ENCODE data around the gene RAB34. TPM values are rescaled to one million over a fixed set of nuclear protein-coding genes. Genes with fewer than 3 reads are reported as not detected.
"Not testable (repeated sequence)": the region's sequence is repeated elsewhere in the genome, so short reads cannot be mapped to it uniquely, and the experiment has no call there.

Gene RAB34
- total RNA-seq, 2 donors from 2014 or later, result 4.1 to 22.4 TPM

DNA sequence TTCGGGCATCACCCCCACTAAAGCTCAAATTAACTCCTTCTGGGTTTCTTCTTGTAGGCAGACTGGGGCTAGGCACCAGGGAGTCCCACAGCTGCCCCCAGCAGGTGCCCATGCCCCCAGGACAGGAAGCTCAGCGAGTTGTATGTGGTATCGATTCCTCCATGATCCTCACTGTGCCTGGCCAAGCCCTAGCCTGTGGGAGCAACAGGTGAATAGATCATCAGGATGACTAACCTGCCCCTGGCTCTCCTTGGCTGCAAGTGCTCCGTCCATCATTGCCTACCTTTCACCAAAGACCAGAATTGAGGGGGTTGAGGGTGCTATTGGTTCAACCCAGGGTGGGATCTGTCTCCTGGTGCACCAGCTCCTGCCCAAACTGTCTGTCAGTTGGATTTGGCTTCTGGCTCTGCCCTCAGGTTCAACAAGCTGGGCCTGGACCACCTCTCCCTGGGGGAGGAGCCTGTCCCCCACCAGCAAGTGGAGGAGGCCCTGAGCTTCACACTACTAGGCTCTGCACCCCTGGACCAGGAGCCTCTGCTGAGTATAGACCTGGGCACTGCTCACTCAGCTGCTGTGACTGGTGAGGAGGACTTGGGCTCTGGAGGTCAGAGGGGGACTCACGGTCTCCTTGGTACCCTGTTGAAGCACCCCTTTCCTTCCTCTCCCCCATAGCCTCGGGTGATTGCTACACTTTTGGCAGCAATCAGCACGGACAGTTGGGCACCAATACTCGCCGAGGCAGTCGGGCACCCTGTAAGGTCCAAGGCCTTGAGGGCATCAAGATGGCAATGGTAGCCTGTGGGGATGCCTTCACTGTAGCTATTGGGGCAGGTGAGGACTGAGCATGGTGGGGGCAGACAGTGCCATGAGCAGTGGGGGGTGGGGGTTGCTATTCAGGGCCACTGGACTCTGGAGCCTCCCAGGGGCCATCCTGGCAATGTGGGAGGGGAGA lies 23.0 kb upstream of the RAB34 start:
- Mint-ChIP-seq H3K4me1 (peaks cover 12% of the 10 kb centered on the region), H3K9me3 (no peaks in the 10 kb centered on the region), H3K4me3 (no peak overlapping the region), H3K36me3 (ENCODE audit: low read depth) (peaks cover 14% of the 10 kb centered on the region), H3K27ac (no peak overlapping the region), H3K27me3 (no peaks in the 10 kb centered on the region)
- no peak for ATAC-seq (replicated peaks)

DNA sequence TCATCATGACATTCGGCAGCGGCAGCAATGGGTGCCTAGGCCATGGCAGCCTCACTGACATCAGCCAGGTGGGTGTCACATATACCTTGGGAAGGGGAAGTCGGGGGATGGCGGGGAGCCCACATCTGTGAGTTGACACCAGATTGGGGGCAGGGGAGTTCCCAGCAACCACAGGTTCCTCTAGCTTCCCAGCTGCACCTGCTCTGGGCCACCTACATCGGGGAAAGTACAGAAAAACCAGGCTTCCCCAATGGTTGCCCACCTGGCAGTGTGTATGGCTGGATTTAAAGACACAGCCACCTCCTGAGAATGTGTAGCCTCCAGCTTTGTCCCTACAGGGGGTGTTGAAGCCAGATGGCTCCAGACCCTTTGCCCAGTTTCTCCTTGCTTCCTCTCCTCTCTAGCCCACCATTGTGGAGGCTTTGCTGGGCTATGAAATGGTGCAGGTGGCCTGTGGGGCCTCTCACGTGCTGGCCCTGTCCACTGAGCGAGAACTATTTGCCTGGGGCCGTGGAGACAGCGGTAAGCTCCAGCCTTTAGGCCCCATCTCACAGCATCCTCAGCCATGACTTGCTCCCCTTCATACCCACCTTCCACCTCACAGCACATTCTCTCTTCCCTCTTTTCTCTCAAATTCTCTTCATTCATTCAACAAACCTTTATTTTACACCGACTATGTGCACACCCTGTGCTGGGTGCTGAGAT lies 21.2 kb upstream of the RAB34 start:
- ATAC-seq (replicated peaks), result peak; percentile 54
- Mint-ChIP-seq H3K36me3 (ENCODE audit: low read depth) (peaks cover 8% of the 10 kb centered on the region), H3K4me1 (peaks cover 12% of the 10 kb centered on the region), H3K4me3 (peak overlapping the region; percentile 60), H3K27me3 (no peaks in the 10 kb centered on the region), H3K9me3 (no peaks in the 10 kb centered on the region), H3K27ac (peak overlapping the region; percentile 66)

DNA sequence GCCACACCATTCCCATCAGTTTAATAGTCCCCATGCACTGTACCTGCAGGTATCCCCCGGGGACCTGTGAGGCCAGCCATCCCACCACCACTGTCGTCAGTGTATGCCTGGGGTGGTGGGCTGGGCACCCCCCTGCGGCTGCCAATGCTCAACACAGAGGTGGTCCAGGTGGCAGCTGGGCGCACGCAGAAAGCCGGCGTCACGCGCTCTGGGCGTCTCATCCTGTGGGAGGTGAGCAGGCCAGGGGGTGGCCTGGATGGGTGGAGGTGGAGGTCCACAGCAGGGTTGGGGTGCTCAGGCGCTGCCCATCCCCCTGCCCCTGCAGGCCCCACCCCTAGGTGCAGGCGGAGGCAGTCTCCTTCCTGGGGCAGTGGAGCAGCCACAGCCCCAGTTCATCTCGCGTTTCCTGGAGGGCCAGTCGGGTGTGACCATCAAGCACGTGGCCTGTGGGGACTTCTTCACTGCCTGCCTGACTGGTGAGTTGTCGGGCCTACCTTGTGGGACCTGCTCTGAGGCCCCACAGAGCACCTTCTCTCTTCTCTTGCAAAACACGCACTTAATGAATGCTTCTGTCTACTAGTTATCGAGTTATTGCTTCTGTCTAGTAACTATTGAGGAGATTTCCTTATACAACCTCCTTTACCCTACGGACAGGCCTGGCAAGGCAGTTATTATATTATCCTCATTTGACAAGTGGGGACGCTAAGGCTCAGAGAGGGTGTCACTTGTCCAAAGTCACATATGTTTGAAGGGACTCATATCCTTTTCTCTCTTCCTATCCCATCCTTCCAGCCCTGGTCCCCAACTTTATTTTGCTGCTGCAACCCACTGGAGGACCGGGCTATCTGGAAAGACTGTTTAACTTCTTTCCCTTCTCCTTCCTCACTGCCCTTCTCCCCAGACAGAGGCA lies 20.4 kb upstream of the RAB34 start:
- peak; percentile 25 for ATAC-seq (replicated peaks)

DNA sequence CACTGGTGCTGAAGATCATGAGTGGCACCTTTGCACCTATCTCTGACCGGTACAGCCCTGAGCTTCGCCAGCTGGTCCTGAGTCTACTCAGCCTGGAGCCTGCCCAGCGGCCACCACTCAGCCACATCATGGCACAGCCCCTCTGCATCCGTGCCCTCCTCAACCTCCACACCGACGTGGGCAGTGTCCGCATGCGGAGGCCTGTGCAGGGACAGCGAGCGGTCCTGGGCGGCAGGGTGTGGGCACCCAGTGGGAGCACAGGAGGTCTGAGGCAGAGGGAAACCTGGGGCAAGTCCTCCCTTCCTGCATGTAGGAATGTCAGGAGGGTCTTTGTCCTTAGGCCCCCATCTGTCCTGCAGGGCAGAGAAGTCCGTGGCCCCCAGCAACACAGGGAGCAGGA lies 19.6 kb upstream of the RAB34 start:
- peaks cover 8% of the 10 kb centered on the region for H3K36me3 Mint-ChIP-seq (ENCODE audit: low read depth)
- H3K4me3 Mint-ChIP-seq, result no peak overlapping the region
- H3K27me3 Mint-ChIP-seq, result no peaks in the 10 kb centered on the region
- H3K9me3 Mint-ChIP-seq, result no peaks in the 10 kb centered on the region
- ATAC-seq (replicated peaks), result no peak
- no peak overlapping the region for H3K27ac Mint-ChIP-seq
- H3K4me1 Mint-ChIP-seq, result peaks cover 12% of the 10 kb centered on the region

More for the DNA sequence above, 20.4 kb upstream of the RAB34 start:
- H3K4me3 Mint-ChIP-seq, result peak overlapping the region; percentile 60
- peaks cover 8% of the 10 kb centered on the region for H3K36me3 Mint-ChIP-seq (ENCODE audit: low read depth)
- peaks cover 12% of the 10 kb centered on the region for H3K4me1 Mint-ChIP-seq
- H3K27me3 Mint-ChIP-seq, result no peaks in the 10 kb centered on the region
- peak overlapping the region; percentile 66 for H3K27ac Mint-ChIP-seq
- H3K9me3 Mint-ChIP-seq, result no peaks in the 10 kb centered on the region

DNA sequence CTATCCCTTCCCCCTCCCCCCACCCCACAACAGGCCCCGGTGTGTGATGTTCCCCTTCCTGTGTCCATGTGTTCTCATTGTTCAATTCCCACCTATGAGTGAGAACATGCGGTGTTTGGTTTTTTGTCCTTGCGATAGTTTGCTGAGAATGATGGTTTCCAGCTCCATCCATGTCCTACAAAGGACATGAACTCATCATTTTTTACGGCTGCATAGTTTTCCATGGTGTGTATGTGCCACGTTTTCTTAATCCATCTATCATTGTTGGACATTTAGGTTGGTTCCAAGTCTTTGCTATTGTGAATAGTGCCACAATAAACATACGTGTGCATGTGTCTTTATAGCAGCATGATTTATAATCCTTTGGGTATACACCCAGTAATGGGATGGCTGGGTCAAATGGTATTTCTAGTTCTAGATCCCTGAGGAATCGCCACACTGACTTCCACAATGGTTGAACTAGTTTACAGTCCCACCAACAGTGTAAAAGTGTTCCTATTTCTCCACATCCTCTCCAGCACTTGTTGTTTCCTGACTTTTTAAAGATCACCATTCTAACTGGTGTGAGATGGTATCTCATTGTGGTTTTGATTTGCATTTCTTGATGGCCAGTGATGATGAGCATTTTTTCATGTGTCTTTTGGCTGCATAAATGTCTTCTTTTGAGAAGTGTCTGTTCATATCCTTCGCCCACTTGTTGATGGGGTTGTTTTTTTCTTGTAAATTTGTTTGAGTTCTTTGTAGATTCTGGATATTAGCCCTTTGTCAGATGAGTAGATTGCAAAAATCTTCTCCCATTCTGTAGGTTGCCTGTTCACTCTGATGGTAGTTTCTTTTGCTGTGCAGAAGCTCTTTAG lies 18.5 kb upstream of the RAB34 start:
- not testable (repeated sequence) for H3K27ac Mint-ChIP-seq; ATAC-seq (replicated peaks); H3K36me3 Mint-ChIP-seq (ENCODE audit: low read depth); H3K9me3 Mint-ChIP-seq; H3K27me3 Mint-ChIP-seq
- H3K4me1 Mint-ChIP-seq, result peaks cover 12% of the 10 kb centered on the region
- H3K4me3 Mint-ChIP-seq, result peak overlapping the region; percentile 19

DNA sequence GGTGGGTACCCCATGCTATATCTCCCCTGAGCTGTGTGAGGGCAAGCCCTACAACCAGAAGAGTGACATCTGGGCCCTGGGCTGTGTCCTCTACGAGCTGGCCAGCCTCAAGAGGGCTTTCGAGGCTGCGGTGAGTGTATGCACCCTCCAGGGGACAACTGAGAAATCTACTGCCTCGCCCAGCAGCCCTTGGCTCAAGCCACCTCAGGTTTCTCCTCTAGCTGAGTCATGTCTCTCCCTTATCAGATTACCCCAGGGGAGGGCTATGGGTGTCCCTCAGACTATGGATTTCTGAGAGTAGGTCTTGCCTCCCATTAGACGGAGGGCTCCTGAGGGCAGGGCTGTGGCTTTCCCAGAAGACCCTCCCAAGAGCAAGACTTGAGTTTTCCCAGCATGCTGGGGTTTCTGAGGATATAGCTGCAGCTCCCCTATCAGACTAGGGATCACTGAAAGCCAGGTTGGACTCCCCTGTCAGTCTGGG lies 17.6 kb upstream of the RAB34 start:
- no peaks in the 10 kb centered on the region for H3K27me3 Mint-ChIP-seq
- ATAC-seq (replicated peaks), result peak; percentile 38
- no peak overlapping the region for H3K4me3 Mint-ChIP-seq
- peaks cover 8% of the 10 kb centered on the region for H3K36me3 Mint-ChIP-seq (ENCODE audit: low read depth)
- no peaks in the 10 kb centered on the region for H3K9me3 Mint-ChIP-seq
- H3K27ac Mint-ChIP-seq, result no peak overlapping the region
- H3K4me1 Mint-ChIP-seq, result peaks cover 12% of the 10 kb centered on the region

DNA sequence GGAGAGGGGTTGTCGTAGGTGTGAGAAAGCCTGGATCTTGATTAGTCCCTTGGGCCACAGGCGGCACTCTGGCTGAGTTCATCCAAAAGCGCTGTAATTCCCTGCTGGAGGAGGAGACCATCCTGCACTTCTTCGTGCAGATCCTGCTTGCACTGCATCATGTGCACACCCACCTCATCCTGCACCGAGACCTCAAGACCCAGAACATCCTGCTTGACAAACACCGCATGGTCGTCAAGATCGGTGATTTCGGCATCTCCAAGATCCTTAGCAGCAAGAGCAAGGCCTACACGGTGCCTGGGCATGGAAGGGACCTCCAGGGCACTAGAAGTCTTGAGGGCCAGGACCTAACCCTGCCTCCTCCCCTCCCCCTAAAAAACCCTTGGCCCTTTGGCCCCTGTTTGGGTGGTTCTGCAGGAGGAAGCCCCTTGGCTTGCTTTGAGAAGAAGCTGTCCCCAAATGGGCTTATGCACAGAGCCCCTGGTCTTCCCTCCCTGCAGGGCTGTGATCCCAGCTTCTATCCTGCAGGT lies 17.1 kb upstream of the RAB34 start:
- no peak for ATAC-seq (replicated peaks)
- peaks cover 8% of the 10 kb centered on the region for H3K36me3 Mint-ChIP-seq (ENCODE audit: low read depth)
- no peak overlapping the region for H3K27ac Mint-ChIP-seq
- H3K4me3 Mint-ChIP-seq, result no peak overlapping the region
- no peaks in the 10 kb centered on the region for H3K9me3 Mint-ChIP-seq
- H3K4me1 Mint-ChIP-seq, result peaks cover 15% of the 10 kb centered on the region
- no peaks in the 10 kb centered on the region for H3K27me3 Mint-ChIP-seq

DNA sequence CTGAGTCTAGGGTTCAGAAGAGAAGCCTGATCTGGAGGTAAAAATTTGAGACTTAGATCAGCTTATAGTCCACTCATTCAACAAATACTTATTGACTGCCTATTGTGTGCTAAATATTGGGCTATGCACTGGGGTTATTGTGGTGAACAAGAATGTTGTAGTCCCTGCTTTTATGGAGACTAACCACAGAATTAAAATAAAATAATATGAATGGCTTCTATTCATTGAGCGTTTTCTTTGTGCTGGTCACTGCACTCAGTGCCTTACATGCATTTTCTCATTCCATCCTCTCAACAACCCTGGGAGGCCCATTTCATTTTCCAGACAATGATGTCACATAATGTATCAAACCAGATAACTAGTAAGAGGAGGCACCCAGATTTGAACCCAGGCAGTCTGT lies 15.7 kb upstream of the RAB34 start:
- H3K27ac Mint-ChIP-seq, result no peak overlapping the region
- H3K4me1 Mint-ChIP-seq, result peaks cover 13% of the 10 kb centered on the region
- H3K27me3 Mint-ChIP-seq, result no peaks in the 10 kb centered on the region
- H3K4me3 Mint-ChIP-seq, result no peak overlapping the region
- no peak for ATAC-seq (replicated peaks)
- no peaks in the 10 kb centered on the region for H3K9me3 Mint-ChIP-seq
- peaks cover 9% of the 10 kb centered on the region for H3K36me3 Mint-ChIP-seq (ENCODE audit: low read depth)

DNA sequence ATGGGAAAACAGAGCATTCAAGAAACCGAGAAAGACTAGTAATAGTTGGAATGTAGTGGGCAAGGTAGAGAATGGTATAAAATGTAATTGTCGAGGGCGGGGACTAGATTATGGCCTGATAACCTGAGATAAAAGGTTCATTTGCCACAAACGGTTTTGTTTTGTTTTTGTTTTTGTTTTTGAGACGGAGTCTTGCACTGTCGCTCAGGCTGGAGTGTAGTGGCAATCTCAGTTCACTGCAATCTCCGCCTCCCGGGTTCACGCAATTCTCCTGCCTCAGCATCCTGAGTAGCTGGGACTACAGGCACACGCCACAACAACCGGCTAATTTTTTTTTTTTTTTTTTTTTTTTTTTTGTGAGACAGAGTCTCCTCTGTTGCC lies 12.3 kb upstream of the RAB34 start:
- H3K27me3 Mint-ChIP-seq, result no peaks in the 10 kb centered on the region
- H3K4me1 Mint-ChIP-seq, result peaks cover 10% of the 10 kb centered on the region
- H3K9me3 Mint-ChIP-seq, result no peaks in the 10 kb centered on the region
- peak overlapping the region; percentile 27 for H3K27ac Mint-ChIP-seq
- peaks cover 34% of the 10 kb centered on the region for H3K36me3 Mint-ChIP-seq (ENCODE audit: low read depth)
- ATAC-seq (replicated peaks), result no peak
- peak overlapping the region; percentile 100 for H3K4me3 Mint-ChIP-seq

DNA sequence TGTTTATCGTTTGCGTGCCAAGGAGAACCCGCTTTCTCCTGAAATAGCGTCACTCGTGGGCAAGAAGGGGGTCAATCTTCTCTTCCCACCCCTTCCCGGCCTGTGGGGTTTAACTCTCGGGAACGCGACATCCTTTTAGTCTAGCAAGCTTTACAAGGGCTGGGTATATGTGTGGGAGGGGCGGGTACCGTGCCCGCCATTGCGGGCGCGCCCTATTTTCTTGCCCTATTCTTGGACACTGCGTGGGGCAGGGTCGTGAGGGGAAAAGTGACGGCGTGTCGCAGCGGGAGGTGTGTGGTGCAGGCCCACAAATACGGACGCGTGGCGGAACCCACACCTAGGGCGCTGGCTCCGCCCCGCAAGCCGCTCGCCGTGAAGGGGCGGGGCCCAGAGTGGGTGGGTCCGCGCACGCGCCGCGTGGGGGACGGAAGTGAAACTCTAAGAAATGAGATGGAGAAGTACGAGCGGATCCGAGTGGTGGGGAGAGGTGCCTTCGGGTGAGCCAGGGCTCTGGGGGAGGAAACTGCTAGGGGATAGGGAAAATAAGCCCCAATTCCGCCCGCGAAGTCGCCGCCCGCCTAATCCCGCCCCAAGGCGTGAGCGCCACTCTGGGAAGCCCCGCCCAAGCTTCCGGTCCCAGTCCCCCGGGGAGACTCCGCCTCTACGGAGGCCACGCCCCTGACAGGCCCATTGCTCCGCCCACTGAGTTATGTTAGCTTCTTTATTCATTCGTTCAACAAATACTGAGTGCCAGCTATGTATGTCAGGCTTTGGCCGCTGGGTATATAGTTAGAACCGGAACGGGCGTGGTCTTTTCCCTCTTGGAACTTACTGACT lies 10.9 kb upstream of the RAB34 start, which contains the start of gene NEK8:
Gene NEK8 (plus strand): TSS at position 425 of the 837 bp plus-strand sequence. CDS start 26 bp downstream, at position 451.
- peak within 1 kb of the TSS; percentile 99 for H3K27ac Mint-ChIP-seq
- ATAC-seq (replicated peaks), result peak; percentile 49
- H3K4me3 Mint-ChIP-seq, result peak within 1 kb of the TSS; percentile 100
- H3K9me3 Mint-ChIP-seq, result no peaks in the 10 kb centered on the region
- H3K4me1 Mint-ChIP-seq, result peaks cover 21% of the 10 kb centered on the region
- H3K36me3 Mint-ChIP-seq (ENCODE audit: low read depth), result peaks cover 40% of the 10 kb centered on the region
- H3K27me3 Mint-ChIP-seq, result no peaks in the 10 kb centered on the region

DNA sequence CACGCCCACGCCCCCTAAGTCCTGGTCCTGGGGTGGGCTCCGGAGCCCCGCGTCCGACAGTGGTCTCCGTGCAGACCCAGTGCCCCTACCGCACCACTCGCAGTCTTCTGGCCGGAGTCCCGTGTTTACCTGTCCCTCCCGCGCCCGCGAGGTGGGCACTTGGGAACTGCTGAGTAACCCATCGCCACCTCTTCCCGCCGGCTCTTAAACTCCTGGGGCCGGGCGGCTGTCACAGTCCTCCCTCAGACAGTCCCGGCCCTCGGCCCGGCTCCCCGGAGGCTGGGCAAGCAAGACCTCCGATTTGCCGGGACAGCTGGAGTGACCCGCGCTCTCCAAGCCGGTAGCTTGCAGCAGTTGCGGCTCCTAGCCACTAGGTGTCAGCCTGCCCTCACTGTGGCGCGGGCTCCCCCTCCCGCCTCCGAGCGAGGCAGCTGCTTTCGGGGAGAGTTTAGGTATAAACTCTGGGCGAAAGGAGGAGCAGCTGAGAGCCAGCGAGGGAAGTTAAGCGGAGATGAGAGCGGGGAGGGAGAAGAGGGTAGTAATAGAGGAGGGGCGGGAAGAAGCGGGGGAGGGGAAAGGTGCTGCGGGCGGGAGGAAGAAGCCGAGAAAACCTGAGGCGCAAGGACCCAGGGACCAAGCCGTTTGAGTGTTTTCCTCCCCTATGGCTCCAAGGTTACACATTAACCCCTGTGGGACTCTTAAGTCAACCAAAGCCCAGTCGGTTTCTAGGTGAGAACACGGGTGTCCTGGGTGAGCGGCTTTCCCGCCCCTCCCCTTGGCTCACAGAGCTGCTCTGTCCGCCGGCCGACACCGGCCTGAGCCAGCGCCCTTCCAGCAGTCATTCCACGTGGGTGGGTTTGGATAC lies 9.2 kb upstream of the RAB34 start:
- H3K9me3 Mint-ChIP-seq, result no peaks in the 10 kb centered on the region
- H3K4me1 Mint-ChIP-seq, result peaks cover 27% of the 10 kb centered on the region
- H3K27me3 Mint-ChIP-seq, result no peaks in the 10 kb centered on the region
- peaks cover 58% of the 10 kb centered on the region for H3K36me3 Mint-ChIP-seq (ENCODE audit: low read depth)
- H3K4me3 Mint-ChIP-seq, result peak overlapping the region; percentile 100
- peak; percentile 32 for ATAC-seq (replicated peaks)
- peak overlapping the region; percentile 99 for H3K27ac Mint-ChIP-seq

DNA sequence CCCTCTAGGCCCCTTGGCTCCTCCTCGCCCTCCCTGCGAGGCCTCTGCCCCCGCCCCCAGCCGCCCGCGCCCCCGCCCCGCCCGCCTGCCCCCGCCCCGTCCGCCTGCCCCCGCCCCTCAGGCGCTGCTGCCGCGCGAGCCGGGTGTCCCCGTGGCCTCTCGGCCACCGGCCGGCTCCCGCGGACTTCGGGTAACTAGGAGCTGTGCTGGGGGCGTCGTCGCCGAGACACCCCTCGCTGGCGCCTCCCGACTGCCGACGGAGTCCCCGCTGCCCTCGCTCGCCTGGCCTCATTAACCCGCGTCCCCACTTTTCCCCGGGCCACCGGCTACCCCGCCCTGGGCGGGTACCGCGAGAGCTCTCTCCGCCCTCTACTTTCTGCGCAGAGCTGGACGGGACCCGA lies 8.6 kb upstream of the RAB34 start, which contains the start of gene TLCD1:
Gene TLCD1 (minus strand): TSS at position 8 of the 401 bp plus-strand sequence. CDS start 136 bp downstream, outside the sequence.
- peaks cover 64% of the 10 kb centered on the region for H3K36me3 Mint-ChIP-seq (ENCODE audit: low read depth)
- peaks cover 27% of the 10 kb centered on the region for H3K4me1 Mint-ChIP-seq
- no peaks in the 10 kb centered on the region for H3K27me3 Mint-ChIP-seq
- peak; percentile 27 for ATAC-seq (replicated peaks)
- H3K27ac Mint-ChIP-seq, result peak within 1 kb of the TSS; percentile 99
- H3K4me3 Mint-ChIP-seq, result peak within 1 kb of the TSS; percentile 100
- H3K9me3 Mint-ChIP-seq, result no peaks in the 10 kb centered on the region

All from activated T-helper 17 cell treated with anti-CD3 and anti-CD28 coated beads, Interleukin-2, amount 50 U/mL, for 72 hours (primary cell).